Left kidney (tissue), 2 donors: ENCODE data around the gene SYNGR1. TPM values are rescaled to one million over a fixed set of nuclear protein-coding genes. Genes with fewer than 3 reads are reported as not detected.

Source experiments
- DNase-seq: peaks from one replicate; pipeline ENCODE4 v3.0.0-alpha.2; 2013
- polyA plus RNA-seq: library from polyadenylated mRNA; unstranded; fragments of 120-200 nt; gene quantifications from one replicate; pipeline ENCODE4 v1.2.1, GENCODE V29; 2013; ENCODE audit not compliant: insufficient read length

The SYNGR1 gene
- polyA plus RNA-seq, 1 donor = 21.6 TPM

DNA sequence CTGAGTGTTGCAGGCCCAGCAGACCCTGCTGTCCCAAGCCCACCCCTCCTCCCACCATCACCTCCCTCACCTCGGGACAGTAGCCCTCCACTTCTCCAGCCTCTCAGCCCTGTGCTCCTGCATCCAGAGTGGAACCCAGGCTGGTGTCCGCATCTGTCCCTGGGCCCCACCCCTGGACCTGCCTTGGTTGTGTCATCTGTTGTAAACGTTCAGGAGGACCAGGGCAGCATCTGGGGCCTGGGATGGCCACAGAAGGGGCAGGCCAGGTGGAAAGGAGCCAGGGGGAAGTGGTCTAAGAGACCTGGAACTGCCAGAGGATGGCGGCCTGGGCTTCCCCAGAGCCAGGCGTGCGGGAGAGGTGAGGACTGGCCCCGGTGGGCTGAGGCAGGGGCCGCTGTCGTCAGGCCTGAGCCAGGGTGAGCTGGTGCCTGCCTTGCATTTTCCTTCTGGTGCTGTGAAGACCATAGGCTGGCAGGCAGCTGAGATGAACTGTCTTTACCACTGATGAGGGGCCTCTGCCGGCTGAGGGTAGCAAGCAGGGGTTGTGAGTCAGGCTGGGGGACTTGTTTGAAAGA lies 80.9 kb downstream of the SYNGR1 start:
- DNase-seq = no peak

DNA sequence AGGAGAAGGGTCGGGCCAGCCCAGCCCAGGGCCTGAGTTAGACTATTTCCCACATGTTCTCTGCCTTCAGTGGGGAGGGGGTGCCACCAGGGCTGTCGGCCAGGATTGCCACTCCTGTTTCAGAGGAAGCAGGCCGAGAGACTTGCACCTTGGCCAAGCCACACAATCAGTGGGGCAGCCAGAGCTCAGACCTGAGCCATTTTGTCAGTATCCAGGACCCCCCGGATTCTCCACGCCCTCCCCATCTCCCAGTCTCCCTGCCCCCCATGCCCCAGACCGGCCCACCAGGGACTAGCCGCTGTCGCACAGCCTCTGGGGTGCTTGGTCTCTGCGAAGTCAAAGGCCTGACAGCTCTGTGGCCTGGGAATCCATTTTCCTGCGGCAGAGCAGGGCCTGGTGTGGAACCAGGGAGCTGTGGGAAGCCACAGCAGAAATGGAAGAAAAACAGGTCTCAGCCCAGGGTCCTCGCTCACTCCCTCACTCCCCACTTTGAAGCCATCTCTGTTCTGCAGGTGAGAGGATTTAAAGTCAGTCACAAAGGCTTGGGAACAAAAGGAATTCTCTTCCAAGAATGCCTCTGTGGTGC lies 81.5 kb downstream of the SYNGR1 start:
- no peak for DNase-seq

DNA sequence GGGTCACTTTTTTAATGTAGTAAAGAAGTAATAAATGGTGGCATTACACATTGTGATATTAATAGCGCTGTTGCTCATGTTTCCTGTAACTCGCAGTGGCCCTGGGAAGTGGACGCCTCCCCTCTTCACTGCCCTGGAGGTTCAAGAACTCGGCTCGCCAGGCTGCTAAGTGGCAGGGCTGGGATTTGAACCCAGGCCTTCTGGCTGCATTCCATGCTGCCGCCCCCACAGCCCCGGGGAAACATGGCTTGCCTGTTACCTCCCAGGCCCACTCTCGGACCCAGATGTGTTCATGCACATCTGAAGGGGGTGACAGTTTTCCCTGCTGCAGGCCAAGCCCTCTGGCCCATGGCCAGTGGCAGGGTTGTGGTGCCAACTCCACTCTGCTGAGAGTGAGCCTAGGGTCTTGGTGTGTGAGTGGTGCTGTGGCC lies 82.0 kb downstream of the SYNGR1 start:
- DNase-seq = no peak

DNA sequence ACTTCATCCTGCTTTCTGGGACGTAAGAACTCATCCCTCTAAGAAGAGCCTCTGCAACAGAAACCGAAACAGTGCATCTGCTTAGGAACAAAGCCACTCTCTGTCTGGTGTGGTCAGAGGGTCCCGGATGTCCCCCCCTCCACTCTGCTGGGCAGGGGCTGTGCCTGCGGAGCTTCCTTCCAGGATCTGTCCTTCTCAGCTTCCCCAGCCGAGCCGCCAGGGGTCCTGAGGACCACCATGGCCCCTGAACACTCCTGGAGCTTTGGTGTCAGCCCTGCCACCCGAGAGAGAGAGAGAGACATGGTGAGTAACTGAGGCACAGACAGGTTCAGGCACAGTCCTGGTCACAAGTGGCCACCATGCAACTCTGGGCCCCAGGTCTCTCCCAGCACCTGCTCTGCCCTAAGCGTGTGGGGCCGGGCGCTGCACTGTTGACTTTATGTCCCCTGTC lies 82.6 kb downstream of the SYNGR1 start:
- no peak for DNase-seq

DNA sequence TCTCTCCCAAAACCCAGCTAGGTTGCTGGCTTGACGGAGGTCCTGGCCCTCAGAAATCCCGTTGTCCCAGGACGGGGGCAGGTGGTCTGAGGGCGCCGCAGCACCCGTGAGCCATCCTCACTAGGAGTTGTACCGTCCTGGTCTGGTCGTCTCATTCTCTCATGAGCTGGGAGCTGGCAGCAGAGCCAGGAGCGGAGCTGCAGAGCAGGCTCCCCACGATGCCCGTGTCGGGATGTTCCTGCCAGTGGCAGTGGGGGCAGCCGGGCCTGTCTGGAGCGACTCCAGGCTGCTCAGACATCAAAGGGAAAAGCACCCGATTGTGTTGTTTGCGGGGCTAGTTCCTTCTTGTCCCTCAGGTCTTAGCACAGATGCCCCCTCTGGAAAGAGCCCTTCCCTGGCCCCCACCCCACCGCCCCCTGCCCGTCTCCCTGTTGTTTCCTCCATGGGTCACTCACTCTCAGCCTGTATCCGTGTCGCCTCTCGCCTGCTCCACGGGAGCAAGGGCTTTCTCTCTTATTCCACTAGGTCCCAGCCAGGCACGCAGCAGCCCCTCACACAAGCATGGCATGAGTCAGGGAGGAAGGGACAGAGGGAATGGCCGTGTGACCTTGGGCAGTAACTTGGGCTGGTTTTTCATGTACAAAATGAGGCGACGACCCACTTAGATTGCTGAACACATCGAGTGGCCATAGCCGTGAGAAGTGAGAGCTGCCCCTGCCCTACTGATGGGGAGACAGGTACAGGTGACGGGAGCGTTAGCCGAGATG lies 83.9 kb downstream of the SYNGR1 start:
- DNase-seq = no peak

DNA sequence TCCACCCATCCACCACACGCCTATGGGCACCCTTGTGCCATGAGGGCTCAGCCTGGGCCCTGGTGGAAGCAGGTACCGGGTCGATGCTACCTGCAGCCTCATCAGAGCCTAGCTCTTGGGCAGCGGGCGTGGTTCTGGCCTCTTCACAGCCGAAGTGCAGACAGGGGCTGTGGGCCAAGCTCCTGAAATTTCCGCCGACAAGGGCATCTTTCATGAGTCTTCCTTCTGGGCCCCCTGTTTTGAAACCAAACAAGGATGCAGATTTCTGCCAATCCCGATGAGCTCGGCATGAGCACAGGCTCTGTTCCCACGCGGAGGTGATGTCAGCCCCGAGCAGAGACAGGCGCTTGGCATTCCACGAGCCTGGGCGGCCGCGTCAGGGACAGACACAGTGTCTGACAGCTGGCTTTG lies 84.5 kb downstream of the SYNGR1 start:
- no peak for DNase-seq

DNA sequence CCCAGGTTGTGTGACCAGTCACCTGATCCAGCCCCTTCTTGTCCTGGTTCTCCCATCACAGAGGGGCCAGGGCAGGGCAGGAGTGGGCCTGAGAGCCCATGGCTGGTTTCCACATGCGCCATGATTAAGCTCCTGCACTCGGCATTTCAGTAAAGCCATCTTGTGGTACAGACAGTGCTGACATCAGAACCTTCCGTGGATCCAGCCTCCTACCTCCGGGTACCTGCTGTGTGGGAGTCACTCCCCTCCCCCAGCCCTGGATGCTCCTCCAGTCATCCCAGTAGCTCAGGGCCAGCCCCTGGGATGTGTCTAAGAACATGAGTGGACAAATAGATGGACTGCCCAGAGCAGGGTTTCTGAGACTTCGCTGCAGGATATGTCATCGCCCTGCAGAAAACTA lies 84.9 kb downstream of the SYNGR1 start:
- no peak for DNase-seq

Other genes with a start within 250 kb of the SYNGR1 start
- 9.1 TPM for gene CBX7, start 197.3 kb upstream of the SYNGR1 start, polyA plus RNA-seq
- 10.5 TPM for gene PDGFB, start 105.0 kb upstream of the SYNGR1 start, polyA plus RNA-seq
- gene RPL3, start 30.4 kb upstream of the SYNGR1 start, polyA plus RNA-seq = 2,722 TPM
- gene TAB1, start 49.8 kb downstream of the SYNGR1 start, polyA plus RNA-seq = 25.9 TPM
- 22.4 TPM for gene MGAT3, start 107.0 kb downstream of the SYNGR1 start, polyA plus RNA-seq
- 37.1 TPM for gene MIEF1, start 152.3 kb downstream of the SYNGR1 start, polyA plus RNA-seq
- gene ATF4, start 170.6 kb downstream of the SYNGR1 start, polyA plus RNA-seq = 261 TPM
- gene RPS19BP1, start 182.8 kb downstream of the SYNGR1 start, polyA plus RNA-seq = 40.2 TPM
- gene CACNA1I, start 220.8 kb downstream of the SYNGR1 start, polyA plus RNA-seq = 0.13 TPM